Subcutaneous adipose tissue (tissue), 4 donors: Measurements from ENCODE around the gene SFMBT2. TPM values are rescaled to one million over a fixed set of nuclear protein-coding genes. Genes with fewer than 3 reads are reported as not detected.

ENCODE experiments used
- total RNA-seq, 4 donors: library from RNA; depleted of rRNA; stranded (reverse); fragments of >200 nt; gene quantifications; one replicate each; pipeline ENCODE4 v1.1.0, GENCODE V29; 2016
- TF ChIP-seq, protein P1 (sequence below): fragments of 450-650 bp; IDR thresholded peaks from one replicate; pipeline ENCODE4 v1.5.1; 2016; ENCODE audit warnings: low read depth, mild to moderate bottlenecking, control low read depth, antibody characterized with exemption, moderate library complexity

Gene SFMBT2
- total RNA-seq, 4 donors from 2014 or later: 3.7 to 11.7 (median 7.0) TPM

- TF ChIP-seq, protein P1, sequence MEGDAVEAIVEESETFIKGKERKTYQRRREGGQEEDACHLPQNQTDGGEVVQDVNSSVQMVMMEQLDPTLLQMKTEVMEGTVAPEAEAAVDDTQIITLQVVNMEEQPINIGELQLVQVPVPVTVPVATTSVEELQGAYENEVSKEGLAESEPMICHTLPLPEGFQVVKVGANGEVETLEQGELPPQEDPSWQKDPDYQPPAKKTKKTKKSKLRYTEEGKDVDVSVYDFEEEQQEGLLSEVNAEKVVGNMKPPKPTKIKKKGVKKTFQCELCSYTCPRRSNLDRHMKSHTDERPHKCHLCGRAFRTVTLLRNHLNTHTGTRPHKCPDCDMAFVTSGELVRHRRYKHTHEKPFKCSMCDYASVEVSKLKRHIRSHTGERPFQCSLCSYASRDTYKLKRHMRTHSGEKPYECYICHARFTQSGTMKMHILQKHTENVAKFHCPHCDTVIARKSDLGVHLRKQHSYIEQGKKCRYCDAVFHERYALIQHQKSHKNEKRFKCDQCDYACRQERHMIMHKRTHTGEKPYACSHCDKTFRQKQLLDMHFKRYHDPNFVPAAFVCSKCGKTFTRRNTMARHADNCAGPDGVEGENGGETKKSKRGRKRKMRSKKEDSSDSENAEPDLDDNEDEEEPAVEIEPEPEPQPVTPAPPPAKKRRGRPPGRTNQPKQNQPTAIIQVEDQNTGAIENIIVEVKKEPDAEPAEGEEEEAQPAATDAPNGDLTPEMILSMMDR: no peak
These were observed 27.4 kb downstream of the SFMBT2 start for GRCh38 chr10:7383442-7383841.

DNA sequence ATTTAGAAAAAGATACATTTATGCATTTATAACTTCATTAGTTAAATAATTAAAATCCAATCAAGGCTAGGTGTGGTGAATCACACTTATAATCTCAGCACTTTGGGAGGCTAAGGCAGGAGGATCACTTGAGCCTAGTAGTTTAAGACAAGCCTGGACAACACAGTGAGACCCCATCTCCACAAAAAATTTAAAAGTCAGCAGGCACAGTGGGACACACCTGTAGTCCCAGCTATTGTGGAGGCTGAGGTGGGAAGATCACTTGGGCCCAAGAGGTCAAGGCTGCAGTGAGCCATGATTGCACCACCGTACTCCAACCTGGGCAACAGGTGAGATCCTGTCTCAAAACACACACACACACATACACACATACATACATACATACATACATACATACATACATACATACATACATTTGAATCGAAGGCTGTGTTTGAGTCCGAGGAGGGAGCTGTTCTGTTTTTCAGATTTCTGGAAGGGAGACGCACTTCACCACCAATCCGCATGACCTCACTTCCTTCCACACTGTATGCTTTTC, 30.1 kb downstream of the SFMBT2 start:
- TF ChIP-seq, protein P1: no peak

DNA sequence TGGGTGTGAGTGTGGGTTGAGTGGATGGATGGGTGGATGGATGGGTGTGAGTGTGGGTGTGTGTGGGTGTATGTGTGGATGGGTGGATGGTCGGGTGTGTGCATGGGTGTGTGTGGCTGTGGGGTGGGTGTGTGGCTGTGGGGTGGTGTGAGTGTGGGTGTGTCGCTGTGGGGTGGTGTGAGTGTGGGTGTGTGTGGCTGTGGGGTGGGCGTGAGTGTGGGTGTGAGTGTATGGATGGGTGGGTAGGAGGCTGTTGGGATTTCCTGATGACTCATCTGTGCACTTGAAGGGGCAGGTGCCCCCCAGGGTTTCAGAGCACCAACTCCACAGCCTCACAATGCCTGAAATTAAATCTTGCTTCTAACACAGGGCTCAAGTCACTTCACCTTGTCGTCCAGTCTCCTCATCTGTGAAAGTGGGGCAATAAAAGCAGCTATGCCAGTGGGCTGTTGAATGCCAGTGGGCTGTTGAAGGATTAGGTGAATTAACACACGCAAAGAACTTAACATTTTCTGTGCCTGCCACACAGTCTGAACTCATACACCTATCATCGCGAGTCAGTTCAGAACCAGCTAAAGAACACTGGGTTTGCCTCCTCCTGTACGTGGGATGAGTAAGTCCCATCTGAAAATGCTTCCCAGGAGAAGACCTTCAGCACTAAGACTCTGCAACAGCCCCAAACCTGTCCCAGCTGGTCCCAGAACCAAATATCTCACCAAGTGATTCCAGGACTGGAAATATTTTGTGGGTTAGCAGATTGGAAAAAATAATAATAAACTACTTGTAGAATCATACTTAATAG, 32.0 kb downstream of the SFMBT2 start:
- TF ChIP-seq, protein P1: no peak

DNA sequence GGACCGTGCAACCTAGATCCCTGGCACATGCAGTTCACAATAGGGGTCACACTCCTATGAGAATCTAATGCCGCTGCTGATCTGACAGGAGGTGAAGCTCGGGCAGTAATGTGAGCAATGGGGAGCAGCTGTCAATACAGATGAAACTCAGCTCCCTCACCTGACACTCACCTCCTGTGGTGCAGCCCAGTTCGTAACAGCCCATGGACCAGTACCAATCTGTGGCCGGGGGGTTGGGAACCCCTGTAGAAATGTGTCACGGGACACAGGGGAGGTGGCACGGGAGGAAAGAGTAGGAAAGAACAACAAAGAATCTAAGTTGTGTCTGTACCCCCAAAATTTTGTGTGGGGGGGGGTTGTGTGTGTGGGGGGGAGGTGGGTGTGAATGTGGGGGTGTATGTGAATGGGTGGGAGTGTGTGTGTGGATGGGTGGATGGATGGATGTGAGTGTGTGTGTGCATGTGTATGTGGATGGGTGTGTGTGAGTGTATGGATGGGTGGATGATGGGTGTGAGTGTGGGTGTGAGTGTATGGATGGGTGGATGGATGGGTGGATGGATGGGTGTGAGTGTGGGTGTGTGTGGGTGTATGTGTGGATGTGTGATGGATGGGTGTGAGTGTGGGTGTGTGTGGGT, 33.1 kb downstream of the SFMBT2 start:
- TF ChIP-seq, protein P1: no peak

DNA sequence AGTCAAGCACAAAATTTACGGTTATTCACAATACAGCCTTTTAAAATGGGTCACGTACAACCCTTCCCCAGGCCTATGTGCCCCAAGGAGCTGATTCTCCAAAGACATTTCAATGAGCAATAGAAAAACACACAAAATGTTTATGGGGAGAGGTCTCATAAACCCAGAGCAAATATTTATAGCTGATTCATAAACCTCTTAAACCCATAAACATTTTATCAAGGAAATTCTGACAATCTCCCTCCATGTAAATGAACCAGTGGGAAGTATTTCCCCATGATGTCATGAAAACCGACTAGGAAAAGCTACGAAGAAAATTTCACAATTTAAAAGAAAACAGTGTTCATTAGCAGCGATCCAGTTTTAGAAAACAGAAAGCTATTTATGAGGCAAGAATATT, 36.0 kb downstream of the SFMBT2 start:
- TF ChIP-seq, protein P1: no peak

GRCh38 chr10:7373039-7373438, 37.8 kb downstream of the SFMBT2 start:
- TF ChIP-seq, protein P1: no peak

- TF ChIP-seq, protein P1: no peak
These were observed 38.3 kb downstream of the SFMBT2 start for GRCh38 chr10:7372504-7372903.
